ENCODE data around the gene AHCY. TPM values are rescaled to one million over a fixed set of nuclear protein-coding genes. Genes with fewer than 3 reads are reported as not detected.
A peak's percentile ranks its signal among the peaks of the same experiment; 100 is the strongest.
"Not testable (repeated sequence)": the region's sequence is repeated elsewhere in the genome, so short reads cannot be mapped to it uniquely, and the experiment has no call there.

The AHCY gene
- total RNA-seq, 1 donor from 2014 or later, result 342 TPM

DNA sequence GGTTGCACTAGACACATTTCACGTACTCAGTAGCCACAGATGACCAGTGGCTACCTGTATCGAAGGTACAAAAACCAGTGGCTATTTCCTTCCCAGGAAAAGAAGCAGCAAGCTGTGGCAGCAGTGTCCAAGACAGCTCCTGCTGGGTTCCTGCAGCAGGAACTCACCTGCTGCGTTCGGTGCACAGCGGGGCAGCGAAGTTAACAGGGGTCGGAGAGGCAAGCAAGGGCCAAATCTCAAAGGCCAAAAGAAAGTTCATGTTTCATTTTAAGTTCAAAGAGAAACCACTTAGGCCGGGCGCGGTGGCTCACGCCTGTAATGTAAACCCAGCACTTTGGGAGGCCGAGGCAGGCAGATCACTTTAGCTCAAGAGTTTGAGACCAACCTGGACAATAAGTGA is 35.0 kb downstream of the AHCY start:
- Mint-ChIP-seq H3K4me1 (ENCODE audit: unreplicated experiment) (peaks cover 13% of the 10 kb centered on the region), H3K27ac (no peak overlapping the region)

DNA sequence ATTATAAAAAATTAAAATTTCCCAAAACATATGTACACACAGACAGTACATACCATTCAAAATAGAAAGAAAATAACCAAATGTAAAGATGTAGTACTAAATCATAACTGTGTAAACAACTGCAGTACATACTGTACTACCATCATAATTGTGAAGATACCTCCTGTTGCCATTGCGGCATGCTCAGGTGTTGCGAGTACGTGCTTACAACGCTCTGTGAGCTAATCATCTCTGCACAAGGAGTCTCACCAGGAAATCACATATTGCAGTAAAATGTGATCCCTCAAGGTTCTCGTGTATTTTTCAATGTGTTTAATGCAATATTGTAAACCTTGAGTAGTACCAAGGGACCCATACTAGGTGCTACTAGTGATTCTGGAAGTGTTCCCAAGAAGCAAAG is 39.0 kb downstream of the AHCY start:
- Mint-ChIP-seq H3K27ac (no peak overlapping the region), H3K9me3 (no peaks in the 10 kb centered on the region), H3K4me1 (ENCODE audit: unreplicated experiment) (peaks cover 20% of the 10 kb centered on the region), H3K4me3 (no peak overlapping the region), H3K27me3 (no peaks in the 10 kb centered on the region), H3K36me3 (no peaks in the 10 kb centered on the region)
- DNase-seq (ENCODE audit: extremely low spot score, unreplicated experiment), result no peak
- TF ChIP-seq, protein P1, sequence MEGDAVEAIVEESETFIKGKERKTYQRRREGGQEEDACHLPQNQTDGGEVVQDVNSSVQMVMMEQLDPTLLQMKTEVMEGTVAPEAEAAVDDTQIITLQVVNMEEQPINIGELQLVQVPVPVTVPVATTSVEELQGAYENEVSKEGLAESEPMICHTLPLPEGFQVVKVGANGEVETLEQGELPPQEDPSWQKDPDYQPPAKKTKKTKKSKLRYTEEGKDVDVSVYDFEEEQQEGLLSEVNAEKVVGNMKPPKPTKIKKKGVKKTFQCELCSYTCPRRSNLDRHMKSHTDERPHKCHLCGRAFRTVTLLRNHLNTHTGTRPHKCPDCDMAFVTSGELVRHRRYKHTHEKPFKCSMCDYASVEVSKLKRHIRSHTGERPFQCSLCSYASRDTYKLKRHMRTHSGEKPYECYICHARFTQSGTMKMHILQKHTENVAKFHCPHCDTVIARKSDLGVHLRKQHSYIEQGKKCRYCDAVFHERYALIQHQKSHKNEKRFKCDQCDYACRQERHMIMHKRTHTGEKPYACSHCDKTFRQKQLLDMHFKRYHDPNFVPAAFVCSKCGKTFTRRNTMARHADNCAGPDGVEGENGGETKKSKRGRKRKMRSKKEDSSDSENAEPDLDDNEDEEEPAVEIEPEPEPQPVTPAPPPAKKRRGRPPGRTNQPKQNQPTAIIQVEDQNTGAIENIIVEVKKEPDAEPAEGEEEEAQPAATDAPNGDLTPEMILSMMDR (conservative IDR thresholded peaks at IDR 0.05), result no peak

More for the DNA sequence above, 35.0 kb downstream of the AHCY start:
- peaks cover 4% of the 10 kb centered on the region for H3K27me3 Mint-ChIP-seq
- peak overlapping the region; percentile 71 for H3K4me3 Mint-ChIP-seq
- peaks cover 17% of the 10 kb centered on the region for H3K36me3 Mint-ChIP-seq
- H3K9me3 Mint-ChIP-seq, result no peaks in the 10 kb centered on the region
- TF ChIP-seq, protein P1 (conservative IDR thresholded peaks at IDR 0.05), result no peak
- DNase-seq (ENCODE audit: extremely low spot score, unreplicated experiment), result no peak

DNA sequence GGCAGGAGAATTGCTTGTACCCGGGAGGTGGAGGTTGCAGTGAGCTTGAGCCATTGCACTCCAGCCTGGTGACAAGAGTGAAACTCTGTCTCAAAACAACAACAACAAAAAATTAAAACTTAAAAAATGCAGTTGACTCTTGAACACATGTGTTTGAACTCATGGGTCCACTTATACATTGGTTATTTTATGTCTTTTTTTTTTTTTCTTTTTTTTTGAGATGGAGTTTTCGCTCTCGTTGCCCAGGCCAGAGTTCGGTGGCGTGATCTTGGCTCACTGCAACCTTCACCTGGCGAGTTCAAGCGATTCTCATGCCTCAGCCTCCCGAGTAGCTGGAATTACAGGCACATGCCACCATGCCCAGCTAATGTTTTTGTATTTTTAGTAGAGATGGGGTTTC is 39.7 kb downstream of the AHCY start:
- H3K36me3 Mint-ChIP-seq; H3K4me3 Mint-ChIP-seq; H3K27ac Mint-ChIP-seq; H3K27me3 Mint-ChIP-seq; DNase-seq (ENCODE audit: extremely low spot score, unreplicated experiment); H3K9me3 Mint-ChIP-seq: not testable (repeated sequence)
- peaks cover 20% of the 10 kb centered on the region for H3K4me1 Mint-ChIP-seq (ENCODE audit: unreplicated experiment)

DNA sequence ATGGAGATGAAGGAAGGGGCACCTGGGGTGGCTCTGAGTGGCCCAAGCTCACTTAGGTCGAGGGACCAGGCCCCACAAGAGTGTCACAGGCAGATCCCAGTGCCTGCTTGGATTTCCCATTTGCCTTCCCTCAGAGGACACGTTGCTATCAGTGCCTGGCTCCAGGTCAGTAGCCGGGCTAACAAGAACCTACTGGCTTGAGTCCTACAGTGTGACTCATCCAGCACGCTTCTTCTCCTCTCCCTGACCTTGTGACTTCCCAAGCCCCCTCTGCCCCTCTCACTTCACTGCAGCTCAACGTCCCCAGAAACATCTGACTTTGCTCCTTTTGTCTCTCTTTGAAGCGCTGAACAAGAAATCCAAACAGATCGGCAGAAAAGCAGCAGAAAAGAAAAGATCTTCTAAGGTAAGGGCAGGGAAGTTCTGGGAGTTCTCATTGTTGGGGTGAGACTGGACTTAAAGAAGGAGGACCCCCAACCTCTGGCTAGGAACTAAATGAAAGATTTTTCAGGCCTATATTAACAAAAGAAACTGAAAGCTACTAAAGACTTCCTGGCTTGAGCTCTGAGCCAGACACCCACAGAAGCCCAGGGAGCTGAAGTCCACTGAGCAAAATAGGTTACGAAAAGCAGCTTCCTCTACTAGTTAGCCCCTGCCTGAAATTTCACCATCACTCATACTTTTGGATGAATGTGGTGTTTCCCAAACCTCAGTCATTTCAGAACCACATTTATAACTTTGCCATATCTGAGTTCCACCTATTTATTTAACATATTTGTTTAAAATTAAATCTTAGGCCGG is 40.5 kb downstream of the AHCY start:
- Mint-ChIP-seq H3K9me3 (no peaks in the 10 kb centered on the region), H3K27ac (peak overlapping the region; percentile 2), H3K4me1 (ENCODE audit: unreplicated experiment) (peaks cover 16% of the 10 kb centered on the region), H3K36me3 (no peaks in the 10 kb centered on the region), H3K27me3 (no peaks in the 10 kb centered on the region), H3K4me3 (no peak overlapping the region)
- TF ChIP-seq, protein P1 (conservative IDR thresholded peaks at IDR 0.05), result no peak
- DNase-seq (ENCODE audit: extremely low spot score, unreplicated experiment), result no peak

DNA sequence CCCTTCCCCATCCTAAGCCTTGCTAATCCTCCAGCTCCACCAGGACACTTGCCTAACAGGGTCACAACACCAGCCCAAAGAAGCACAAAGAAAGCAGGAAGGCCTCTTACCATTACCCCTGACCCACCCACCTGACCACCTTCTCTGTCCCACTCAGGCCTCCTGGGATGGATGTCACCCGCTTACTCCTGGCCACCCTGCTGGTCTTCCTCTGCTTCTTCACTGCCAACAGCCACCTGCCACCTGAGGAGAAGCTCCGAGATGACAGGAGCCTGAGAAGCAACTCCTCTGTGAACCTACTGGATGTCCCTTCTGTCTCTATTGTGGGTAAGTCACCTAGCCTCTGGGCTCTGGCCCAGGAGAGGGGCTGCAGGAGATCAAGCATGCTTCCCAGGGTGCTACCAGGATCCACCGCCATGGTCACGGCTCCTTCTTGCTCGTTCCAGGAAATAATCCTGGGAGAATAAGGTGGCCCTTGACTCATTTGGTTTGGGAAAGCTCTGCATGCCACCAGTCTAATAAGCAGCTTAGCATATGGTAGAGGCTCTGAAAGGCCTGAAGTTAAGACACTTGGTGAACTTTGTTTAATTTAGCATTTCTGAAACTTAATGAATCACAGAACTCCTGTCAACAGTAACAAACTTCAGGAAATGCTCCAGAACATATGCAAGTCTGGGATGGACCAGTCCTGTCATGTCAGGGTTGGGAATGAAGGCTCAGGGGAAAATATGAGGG is 42.8 kb downstream of the AHCY start:
- H3K9me3 Mint-ChIP-seq, result no peaks in the 10 kb centered on the region
- no peak for DNase-seq (ENCODE audit: extremely low spot score, unreplicated experiment)
- peak overlapping the region; percentile 8 for H3K27ac Mint-ChIP-seq
- no peaks in the 10 kb centered on the region for H3K27me3 Mint-ChIP-seq
- H3K4me1 Mint-ChIP-seq (ENCODE audit: unreplicated experiment), result peaks cover 29% of the 10 kb centered on the region
- TF ChIP-seq, protein P1 (conservative IDR thresholded peaks at IDR 0.05), result no peak
- H3K36me3 Mint-ChIP-seq, result no peaks in the 10 kb centered on the region
- no peak overlapping the region for H3K4me3 Mint-ChIP-seq

DNA sequence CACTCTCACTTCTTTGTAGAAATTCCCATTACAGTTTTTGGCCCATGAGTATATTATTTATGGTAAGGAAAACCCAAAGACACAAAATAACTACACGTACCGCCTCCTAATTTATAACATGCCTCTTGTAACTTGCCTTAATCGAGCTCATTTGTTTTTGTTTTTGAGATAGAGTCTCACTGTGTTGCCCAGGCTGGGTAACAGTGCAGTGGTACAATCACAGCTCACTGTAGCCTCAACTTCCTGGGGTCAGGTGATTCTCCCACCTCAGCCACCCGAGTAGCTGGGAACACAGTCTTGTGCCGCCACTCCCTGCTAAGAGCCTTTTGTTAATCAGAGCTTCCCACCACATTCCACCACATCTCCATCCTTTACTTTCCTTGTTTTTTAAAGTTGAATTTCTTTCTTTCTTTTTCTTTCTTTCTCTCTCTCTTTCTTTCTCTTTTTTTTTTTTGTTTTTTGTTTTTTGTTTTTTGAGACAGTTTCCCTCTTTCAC is 46.5 kb downstream of the AHCY start:
- TF ChIP-seq, protein P1 (conservative IDR thresholded peaks at IDR 0.05), result no peak
- no peaks in the 10 kb centered on the region for H3K27me3 Mint-ChIP-seq
- no peaks in the 10 kb centered on the region for H3K36me3 Mint-ChIP-seq
- DNase-seq (ENCODE audit: extremely low spot score, unreplicated experiment), result no peak
- H3K4me1 Mint-ChIP-seq (ENCODE audit: unreplicated experiment), result peaks cover 32% of the 10 kb centered on the region
- no peak overlapping the region for H3K4me3 Mint-ChIP-seq
- H3K9me3 Mint-ChIP-seq, result no peaks in the 10 kb centered on the region
- no peak overlapping the region for H3K27ac Mint-ChIP-seq

Data from type B pancreatic cell (in vitro differentiated cells).